ENCODE data around the gene WWOX. TPM values are rescaled to one million over a fixed set of nuclear protein-coding genes. Genes with fewer than 3 reads are reported as not detected.

The WWOX gene
- total RNA-seq, 1 experiment from 2014 or later = 15.6 TPM

DNA sequence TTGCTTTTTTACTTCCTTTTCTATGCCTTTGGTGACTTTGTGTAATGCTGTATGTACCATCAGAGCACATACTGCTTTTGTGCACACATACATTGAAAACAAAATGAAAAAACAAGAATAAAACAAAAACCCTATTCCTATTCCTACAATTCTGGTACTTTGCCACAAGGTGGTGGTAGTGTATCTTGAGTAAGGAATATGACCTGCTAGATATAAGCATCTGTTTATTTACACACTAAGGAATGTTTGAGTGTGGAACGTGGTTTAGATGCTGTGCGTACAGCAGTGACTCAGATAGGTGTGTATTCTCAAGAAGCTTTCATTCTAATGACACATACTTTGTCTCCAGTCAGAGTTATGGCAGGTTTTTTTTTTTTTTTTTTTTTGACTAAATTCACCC is 606.2 kb downstream of the WWOX start:
- WGBS (ENCODE audit: extremely low coverage, insufficient read length, low lambda C conversion rate) = no CpG with 5 or more reads among the region's 2 CpGs

More for the DNA sequence above, 606.2 kb downstream of the WWOX start:
- Histone ChIP-seq H2AK5ac (ENCODE audit: insufficient read length, low read length) (no peak overlapping the region), H3K23ac (ENCODE audit: insufficient read length, low read depth, low read length) (no peak overlapping the region), H2BK15ac (ENCODE audit: low read depth, low read length) (no peak overlapping the region), H2AFZ (ENCODE audit: low read length) (no peak overlapping the region), H3K79me1 (ENCODE audit: insufficient read depth, low read depth, low read length, poor library complexity, severe bottlenecking) (no peaks in the 10 kb centered on the region), H2BK12ac (ENCODE audit: insufficient read length, low read depth, low read length) (no peak overlapping the region), H4K20me1 (ENCODE audit: control insufficient read depth, insufficient read depth, insufficient read length) (no peaks in the 10 kb centered on the region), H4K5ac (ENCODE audit: insufficient read length, low read depth, low read length) (no peak overlapping the region), H4K8ac (replicated peaks; ENCODE audit: insufficient read length, low read depth, low read length) (no peak overlapping the region), H2BK5ac (ENCODE audit: insufficient read length, low read length) (no peak overlapping the region), H3K23me2 (ENCODE audit: insufficient read length, low read depth, low read length, poor library complexity, severe bottlenecking) (peaks cover 3% of the 10 kb centered on the region), H4K91ac (ENCODE audit: insufficient read length, low read depth, low read length) (no peak overlapping the region), H2BK120ac (ENCODE audit: low read depth, low read length, poor library complexity, severe bottlenecking) (no peak overlapping the region), H3K4me1 (ENCODE audit: insufficient read depth, low read length) (no peaks in the 10 kb centered on the region), H3K56ac (ENCODE audit: insufficient read length, low read depth, low read length) (no peak overlapping the region), H3K27me3 (ENCODE audit: insufficient read depth, low read length) (no peaks in the 10 kb centered on the region), H3K27ac (ENCODE audit: insufficient read length, low read depth, low read length) (no peak overlapping the region), H3K4ac (ENCODE audit: low read depth, low read length) (no peak overlapping the region), H3K9me3 (ENCODE audit: control insufficient read depth, low read depth, low read length) (no peaks in the 10 kb centered on the region), H3K9ac (ENCODE audit: extremely low read depth, insufficient read length, low read length) (no peak overlapping the region), H2BK20ac (ENCODE audit: low read depth, low read length, poor library complexity, severe bottlenecking) (no peak overlapping the region), H3K14ac (ENCODE audit: insufficient read depth, low read length) (no peak overlapping the region), H3K4me2 (ENCODE audit: insufficient read depth, insufficient read length, low read length) (no peak overlapping the region), H3K79me2 (ENCODE audit: insufficient read depth, low read length) (no peaks in the 10 kb centered on the region), H3K18ac (ENCODE audit: insufficient read length, low read depth, low read length) (no peak overlapping the region), H3T11ph (ENCODE audit: low read length) (no peak overlapping the region)
- no peaks in the 10 kb centered on the region for H3K27me3 Mint-ChIP-seq (ENCODE audit: low read depth)
- TF ChIP-seq, protein P1, sequence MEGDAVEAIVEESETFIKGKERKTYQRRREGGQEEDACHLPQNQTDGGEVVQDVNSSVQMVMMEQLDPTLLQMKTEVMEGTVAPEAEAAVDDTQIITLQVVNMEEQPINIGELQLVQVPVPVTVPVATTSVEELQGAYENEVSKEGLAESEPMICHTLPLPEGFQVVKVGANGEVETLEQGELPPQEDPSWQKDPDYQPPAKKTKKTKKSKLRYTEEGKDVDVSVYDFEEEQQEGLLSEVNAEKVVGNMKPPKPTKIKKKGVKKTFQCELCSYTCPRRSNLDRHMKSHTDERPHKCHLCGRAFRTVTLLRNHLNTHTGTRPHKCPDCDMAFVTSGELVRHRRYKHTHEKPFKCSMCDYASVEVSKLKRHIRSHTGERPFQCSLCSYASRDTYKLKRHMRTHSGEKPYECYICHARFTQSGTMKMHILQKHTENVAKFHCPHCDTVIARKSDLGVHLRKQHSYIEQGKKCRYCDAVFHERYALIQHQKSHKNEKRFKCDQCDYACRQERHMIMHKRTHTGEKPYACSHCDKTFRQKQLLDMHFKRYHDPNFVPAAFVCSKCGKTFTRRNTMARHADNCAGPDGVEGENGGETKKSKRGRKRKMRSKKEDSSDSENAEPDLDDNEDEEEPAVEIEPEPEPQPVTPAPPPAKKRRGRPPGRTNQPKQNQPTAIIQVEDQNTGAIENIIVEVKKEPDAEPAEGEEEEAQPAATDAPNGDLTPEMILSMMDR (conservative IDR thresholded peaks at IDR 0.05) = peak; percentile 85
- no peak for DNase-seq
- H3K4me1 Mint-ChIP-seq = peaks cover 0 to 10% of the 10 kb centered on the region in 2 experiments; a peak in 2 of 4 replicates
- no peaks in the 10 kb centered on the region; a peak in 2 of 7 replicates for H3K36me3 Mint-ChIP-seq (ENCODE audit: insufficient read depth in 1 of 3, low read depth in 3 of 3)
- H3K27ac Mint-ChIP-seq = no peak overlapping the region
- peaks cover 0 to 2% of the 10 kb centered on the region in 2 experiments; a peak in 2 of 5 replicates for H3K9me3 Mint-ChIP-seq
- H3K4me3 Mint-ChIP-seq = no peak overlapping the region
